Astrocyte (in vitro differentiated cells and primary cell): ENCODE results near the gene PMS1.
A peak's percentile ranks its signal among the peaks of the same experiment; 100 is the strongest.

Experiments
- EZH2 ChIP-seq: IDR thresholded peaks from 2 replicates; pipeline ENCODE4 v1.6.1; 2012; ENCODE audit warnings: mild to moderate bottlenecking, low read length, inconsistent platforms; ENCODE audit not compliant: insufficient read depth
- TF ChIP-seq, protein P1 (sequence below): IDR thresholded peaks from 2 replicates; pipeline ENCODE4 v1.5.1; 2011; ENCODE audit warnings: low read depth, mild to moderate bottlenecking, inconsistent platforms, low read length, moderate library complexity; ENCODE audit not compliant: insufficient read depth

DNA sequence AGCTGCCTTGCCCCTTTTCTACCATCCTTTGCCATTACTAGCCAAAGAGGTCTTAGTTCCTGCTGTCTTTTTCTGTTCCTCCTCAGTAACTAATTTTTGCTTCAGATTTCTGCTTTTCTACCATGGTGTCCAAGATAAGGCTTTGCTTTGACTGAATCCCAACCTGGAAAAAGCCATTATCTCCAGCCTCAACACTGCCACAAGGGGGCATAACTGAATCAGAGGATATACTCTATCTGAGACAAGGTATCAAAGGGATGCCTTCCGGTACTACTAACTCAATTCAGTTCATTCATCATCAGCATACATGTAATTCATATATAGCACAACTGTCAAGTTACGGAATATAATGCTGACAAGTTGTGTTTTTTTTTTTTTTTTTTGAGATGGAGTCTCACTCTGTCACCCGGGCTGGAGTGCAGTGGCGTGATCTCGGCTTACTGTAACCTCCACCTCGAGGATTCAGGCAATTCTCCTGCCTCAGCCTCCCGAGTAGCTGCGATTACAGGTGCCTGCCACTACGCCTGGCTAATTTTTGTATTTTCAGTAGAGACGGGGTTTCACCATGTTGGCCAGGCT lies 33.1 kb upstream of the PMS1 start:
- TF ChIP-seq, protein P1, sequence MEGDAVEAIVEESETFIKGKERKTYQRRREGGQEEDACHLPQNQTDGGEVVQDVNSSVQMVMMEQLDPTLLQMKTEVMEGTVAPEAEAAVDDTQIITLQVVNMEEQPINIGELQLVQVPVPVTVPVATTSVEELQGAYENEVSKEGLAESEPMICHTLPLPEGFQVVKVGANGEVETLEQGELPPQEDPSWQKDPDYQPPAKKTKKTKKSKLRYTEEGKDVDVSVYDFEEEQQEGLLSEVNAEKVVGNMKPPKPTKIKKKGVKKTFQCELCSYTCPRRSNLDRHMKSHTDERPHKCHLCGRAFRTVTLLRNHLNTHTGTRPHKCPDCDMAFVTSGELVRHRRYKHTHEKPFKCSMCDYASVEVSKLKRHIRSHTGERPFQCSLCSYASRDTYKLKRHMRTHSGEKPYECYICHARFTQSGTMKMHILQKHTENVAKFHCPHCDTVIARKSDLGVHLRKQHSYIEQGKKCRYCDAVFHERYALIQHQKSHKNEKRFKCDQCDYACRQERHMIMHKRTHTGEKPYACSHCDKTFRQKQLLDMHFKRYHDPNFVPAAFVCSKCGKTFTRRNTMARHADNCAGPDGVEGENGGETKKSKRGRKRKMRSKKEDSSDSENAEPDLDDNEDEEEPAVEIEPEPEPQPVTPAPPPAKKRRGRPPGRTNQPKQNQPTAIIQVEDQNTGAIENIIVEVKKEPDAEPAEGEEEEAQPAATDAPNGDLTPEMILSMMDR = peak; percentile 55
- TF ChIP-seq EZH2 = no peak
